Cardiac fibroblast (primary cell): Measurements from ENCODE around the gene VASH1.

ENCODE experiments used
- DNase-seq, 2 donors: peaks; one replicate each; pipeline versions ENCODE4 v3.0.0 to v3.0.0-alpha.2; 2010; ENCODE audit warnings: low read depth in 2 of 2
- H3K4me3 ChIP-seq, 2 donors: replicated peaks in 1 of 2; 1 replicate in 1 of 2; 2 replicates in 1 of 2; pipeline ENCODE4 v1.5.1; 2011; ENCODE audit warnings: low read depth in 2 of 2, low read length in 2 of 2, mild to moderate bottlenecking in 2 of 2, moderate library complexity in 1 of 2
- CTCF ChIP-seq: IDR thresholded peaks from one replicate; pipeline ENCODE4 v1.5.1; 2011; ENCODE audit warnings: low read depth, mild to moderate bottlenecking, low read length, inconsistent platforms

The VASH1 gene

GRCh38 chr14:76763096-76764041 is 2.1 kb downstream of the VASH1 start:
- peak overlapping the region in 1 of 2 donors; percentile 87 for H3K4me3 ChIP-seq
- peak; percentile 39 to 50 for DNase-seq
- TF ChIP-seq CTCF, result no peak

GRCh38 chr14:76765461-76765931 is 4.2 kb downstream of the VASH1 start:
- TF ChIP-seq CTCF, result no peak
- no peak for DNase-seq

GRCh38 chr14:76767681-76768656 is 6.7 kb downstream of the VASH1 start:
- DNase-seq, result peak in 1 of 2 donors; percentile 54
- H3K4me3 ChIP-seq, result no peak overlapping the region
- TF ChIP-seq CTCF, result no peak

More at GRCh38 chr14:76765461-76765931, 4.2 kb downstream of the VASH1 start:
- H3K4me3 ChIP-seq, result no peak overlapping the region

GRCh38 chr14:76768671-76769500 is 7.6 kb downstream of the VASH1 start:
- H3K4me3 ChIP-seq, result no peak overlapping the region
- no peak for TF ChIP-seq CTCF
- no peak for DNase-seq

GRCh38 chr14:76769636-76770292 is 8.5 kb downstream of the VASH1 start:
- TF ChIP-seq CTCF, result no peak
- H3K4me3 ChIP-seq, result no peak overlapping the region
- no peak for DNase-seq
